ENCODE results near the gene HERPUD1. TPM values are rescaled to one million over a fixed set of nuclear protein-coding genes. Genes with fewer than 3 reads are reported as not detected.

HERPUD1 gene
- total RNA-seq, 1 donor from 2014 or later = 76.2 TPM

- H3K4me1 ChIP-seq (ENCODE audit: control insufficient read depth in 3 of 3, insufficient read depth in 3 of 3, low read length in 3 of 3) = peaks cover 0 to 4% (median 0%) of the 10 kb centered on the region in 3 donors
- H3K36me3 ChIP-seq (ENCODE audit: control insufficient read depth in 3 of 3, insufficient read depth in 3 of 3, low read length in 3 of 3) = peaks cover 7 to 17% (median 8%) of the 10 kb centered on the region in 3 donors
- H3K9me3 ChIP-seq (ENCODE audit: control insufficient read depth in 3 of 3, low read length in 3 of 3) = no peaks in the 10 kb centered on the region
- H3K9ac ChIP-seq (ENCODE audit: low read depth in 1 of 3, low read length in 3 of 3) = no peak overlapping the region
- no peak overlapping the region for H3K4me3 ChIP-seq (ENCODE audit: low read length in 3 of 3)
- H3K27me3 ChIP-seq (ENCODE audit: control insufficient read depth in 3 of 3, insufficient read depth in 3 of 3, low read length in 3 of 3) = no peaks in the 10 kb centered on the region
- H3K27ac ChIP-seq (ENCODE audit: low read depth, low read length) = no peak overlapping the region
These were observed 19.2 kb downstream of the HERPUD1 start for GRCh38 chr16:56950881-56951771.

GRCh38 chr16:56953006-56953405 is 21.1 kb downstream of the HERPUD1 start:
- no peaks in the 10 kb centered on the region for H3K9me3 ChIP-seq (ENCODE audit: control insufficient read depth in 3 of 3, low read length in 3 of 3)
- no peaks in the 10 kb centered on the region for H3K27me3 ChIP-seq (ENCODE audit: control insufficient read depth in 3 of 3, insufficient read depth in 3 of 3, low read length in 3 of 3)
- no peak overlapping the region for H3K27ac ChIP-seq (ENCODE audit: low read depth, low read length)
- peaks cover 0 to 10% (median 0%) of the 10 kb centered on the region in 3 donors for H3K36me3 ChIP-seq (ENCODE audit: control insufficient read depth in 3 of 3, insufficient read depth in 3 of 3, low read length in 3 of 3)
- H3K4me3 ChIP-seq (ENCODE audit: low read length in 3 of 3) = no peak overlapping the region
- H3K4me1 ChIP-seq (ENCODE audit: control insufficient read depth in 3 of 3, insufficient read depth in 3 of 3, low read length in 3 of 3) = peaks cover 0 to 4% (median 0%) of the 10 kb centered on the region in 3 donors
- H3K9ac ChIP-seq (ENCODE audit: low read depth in 1 of 3, low read length in 3 of 3) = no peak overlapping the region

GRCh38 chr16:56956076-56956475 is 24.1 kb downstream of the HERPUD1 start:
- H3K9me3 ChIP-seq (ENCODE audit: control insufficient read depth in 3 of 3, low read length in 3 of 3) = no peaks in the 10 kb centered on the region
- no peak overlapping the region for H3K27ac ChIP-seq (ENCODE audit: low read depth, low read length)
- H3K4me1 ChIP-seq (ENCODE audit: control insufficient read depth in 3 of 3, insufficient read depth in 3 of 3, low read length in 3 of 3) = peaks cover 4 to 7% (median 7%) of the 10 kb centered on the region in 3 donors
- H3K4me3 ChIP-seq (ENCODE audit: low read length in 3 of 3) = no peak overlapping the region
- no peak overlapping the region for H3K9ac ChIP-seq (ENCODE audit: low read depth in 1 of 3, low read length in 3 of 3)
- H3K36me3 ChIP-seq (ENCODE audit: control insufficient read depth in 3 of 3, insufficient read depth in 3 of 3, low read length in 3 of 3) = no peaks in the 10 kb centered on the region
- no peaks in the 10 kb centered on the region for H3K27me3 ChIP-seq (ENCODE audit: control insufficient read depth in 3 of 3, insufficient read depth in 3 of 3, low read length in 3 of 3)

- Histone ChIP-seq H3K9me3 (ENCODE audit: control insufficient read depth in 3 of 3, low read length in 3 of 3) (no peaks in the 10 kb centered on the region), H3K4me3 (ENCODE audit: low read length in 3 of 3) (no peak overlapping the region), H3K27ac (ENCODE audit: low read depth, low read length) (no peak overlapping the region), H3K9ac (ENCODE audit: low read depth in 1 of 3, low read length in 3 of 3) (no peak overlapping the region), H3K4me1 (ENCODE audit: control insufficient read depth in 3 of 3, insufficient read depth in 3 of 3, low read length in 3 of 3) (peaks cover 7 to 10% (median 8%) of the 10 kb centered on the region in 3 donors), H3K27me3 (ENCODE audit: control insufficient read depth in 3 of 3, insufficient read depth in 3 of 3, low read length in 3 of 3) (no peaks in the 10 kb centered on the region), H3K36me3 (ENCODE audit: control insufficient read depth in 3 of 3, insufficient read depth in 3 of 3, low read length in 3 of 3) (no peaks in the 10 kb centered on the region)
These were observed 24.8 kb downstream of the HERPUD1 start for GRCh38 chr16:56956756-56957155.

GRCh38 chr16:56960681-56961281 is 28.8 kb downstream of the HERPUD1 start:
- no peaks in the 10 kb centered on the region for H3K27me3 ChIP-seq (ENCODE audit: control insufficient read depth in 3 of 3, insufficient read depth in 3 of 3, low read length in 3 of 3)
- no peak overlapping the region for H3K4me3 ChIP-seq (ENCODE audit: low read length in 3 of 3)
- no peaks in the 10 kb centered on the region for H3K36me3 ChIP-seq (ENCODE audit: control insufficient read depth in 3 of 3, insufficient read depth in 3 of 3, low read length in 3 of 3)
- peak overlapping the region in 1 of 3 donors; percentile 8 for H3K9ac ChIP-seq (ENCODE audit: low read depth in 1 of 3, low read length in 3 of 3)
- H3K4me1 ChIP-seq (ENCODE audit: control insufficient read depth in 3 of 3, insufficient read depth in 3 of 3, low read length in 3 of 3) = peaks cover 18 to 26% (median 23%) of the 10 kb centered on the region in 3 donors
- H3K9me3 ChIP-seq (ENCODE audit: control insufficient read depth in 3 of 3, low read length in 3 of 3) = no peaks in the 10 kb centered on the region
- H3K27ac ChIP-seq (ENCODE audit: low read depth, low read length) = peak overlapping the region; percentile 58

- Histone ChIP-seq H3K4me1 (ENCODE audit: control insufficient read depth in 3 of 3, insufficient read depth in 3 of 3, low read length in 3 of 3) (peaks cover 23 to 27% (median 25%) of the 10 kb centered on the region in 3 donors), H3K4me3 (ENCODE audit: low read length in 3 of 3) (no peak overlapping the region), H3K27me3 (ENCODE audit: control insufficient read depth in 3 of 3, insufficient read depth in 3 of 3, low read length in 3 of 3) (no peaks in the 10 kb centered on the region), H3K27ac (ENCODE audit: low read depth, low read length) (peak overlapping the region; percentile 58), H3K36me3 (ENCODE audit: control insufficient read depth in 3 of 3, insufficient read depth in 3 of 3, low read length in 3 of 3) (no peaks in the 10 kb centered on the region), H3K9me3 (ENCODE audit: control insufficient read depth in 3 of 3, low read length in 3 of 3) (no peaks in the 10 kb centered on the region), H3K9ac (ENCODE audit: low read depth in 1 of 3, low read length in 3 of 3) (no peak overlapping the region)
These were observed 29.4 kb downstream of the HERPUD1 start for GRCh38 chr16:56961386-56961785.

- H3K9ac ChIP-seq (ENCODE audit: low read depth in 1 of 3, low read length in 3 of 3) = peak within 1 kb of the TSS in 1 of 3 donors; percentile 25
- peaks cover 23 to 27% (median 25%) of the 10 kb centered on the region in 3 donors for H3K4me1 ChIP-seq (ENCODE audit: control insufficient read depth in 3 of 3, insufficient read depth in 3 of 3, low read length in 3 of 3)
- no peak within 1 kb of the TSS for H3K4me3 ChIP-seq (ENCODE audit: low read length in 3 of 3)
- H3K27ac ChIP-seq (ENCODE audit: low read depth, low read length) = peak within 1 kb of the TSS; percentile 58
- H3K36me3 ChIP-seq (ENCODE audit: control insufficient read depth in 3 of 3, insufficient read depth in 3 of 3, low read length in 3 of 3) = no peaks in the 10 kb centered on the region
- H3K9me3 ChIP-seq (ENCODE audit: control insufficient read depth in 3 of 3, low read length in 3 of 3) = no peaks in the 10 kb centered on the region
- H3K27me3 ChIP-seq (ENCODE audit: control insufficient read depth in 3 of 3, insufficient read depth in 3 of 3, low read length in 3 of 3) = no peaks in the 10 kb centered on the region
These were observed 29.9 kb downstream of the HERPUD1 start, which contains the start of gene CETP for GRCh38 chr16:56961851-56962281. CETP (plus strand) TSS chr16:56961950; CDS start chr16:56961980, 30 bp downstream.

GRCh38 chr16:56964243-56965148 is 32.6 kb downstream of the HERPUD1 start:
- no peak overlapping the region for H3K4me3 ChIP-seq (ENCODE audit: low read length in 3 of 3)
- no peaks in the 10 kb centered on the region for H3K36me3 ChIP-seq (ENCODE audit: control insufficient read depth in 3 of 3, insufficient read depth in 3 of 3, low read length in 3 of 3)
- no peak overlapping the region for H3K27ac ChIP-seq (ENCODE audit: low read depth, low read length)
- no peaks in the 10 kb centered on the region for H3K27me3 ChIP-seq (ENCODE audit: control insufficient read depth in 3 of 3, insufficient read depth in 3 of 3, low read length in 3 of 3)
- H3K4me1 ChIP-seq (ENCODE audit: control insufficient read depth in 3 of 3, insufficient read depth in 3 of 3, low read length in 3 of 3) = peaks cover 23 to 27% (median 23%) of the 10 kb centered on the region in 3 donors
- no peaks in the 10 kb centered on the region for H3K9me3 ChIP-seq (ENCODE audit: control insufficient read depth in 3 of 3, low read length in 3 of 3)
- no peak overlapping the region for H3K9ac ChIP-seq (ENCODE audit: low read depth in 1 of 3, low read length in 3 of 3)
